Stimulated activated CD4-positive, alpha-beta T cell treated with anti-CD3 and anti-CD28 coated beads, Interleukin-12 subunit alpha, Interleukin-12 subunit beta, amount 100 ng/mL, for 48 hours (primary cell): ENCODE data around the gene RIPK3.
"Not testable (repeated sequence)": the region's sequence is repeated elsewhere in the genome, so short reads cannot be mapped to it uniquely, and the experiment has no call there.

Experiments used
- DNase-seq, 3 donors: peaks; one replicate each; pipeline ENCODE4 v3.0.0-alpha.2; 2020; ENCODE audit warnings: low read depth in 2 of 3, low spot score in 1 of 3

The RIPK3 gene

GRCh38 chr14:24369907-24370687 is 30.3 kb upstream of the RIPK3 start:
- DNase-seq: no peak

- no peak for DNase-seq
These were observed 29.7 kb upstream of the RIPK3 start for GRCh38 chr14:24369463-24369862.

GRCh38 chr14:24368562-24369252 is 28.9 kb upstream of the RIPK3 start:
- no peak for DNase-seq

- DNase-seq: no peak
These were observed 28.4 kb upstream of the RIPK3 start for GRCh38 chr14:24368212-24368561.

- DNase-seq: peak in 1 of 3 donors; percentile 11
These were observed 27.9 kb upstream of the RIPK3 start, which contains the start of gene NFATC4 for GRCh38 chr14:24367514-24368211. TSS of gene NFATC4 (plus strand) at chr14:24368184. CDS start at chr14:24368341, 157 bp downstream.

- DNase-seq: peak in 2 of 3 donors; percentile 8
These were observed 27.1 kb upstream of the RIPK3 start for GRCh38 chr14:24366721-24367513.

GRCh38 chr14:24366413-24366720 is 26.6 kb upstream of the RIPK3 start:
- DNase-seq: no peak

- DNase-seq: peak; percentile 52 to 69 (median 56)
These were observed 26.0 kb upstream of the RIPK3 start for GRCh38 chr14:24365600-24366412.

- DNase-seq: no peak
These were observed 25.1 kb upstream of the RIPK3 start for GRCh38 chr14:24364841-24365240.

- DNase-seq: no peak
These were observed 23.6 kb upstream of the RIPK3 start for GRCh38 chr14:24363401-24363800.

- no peak for DNase-seq
These were observed 22.6 kb upstream of the RIPK3 start for GRCh38 chr14:24362241-24362960.

GRCh38 chr14:24361326-24361725 is 21.5 kb upstream of the RIPK3 start:
- DNase-seq: no peak

GRCh38 chr14:24360281-24360680 is 20.5 kb upstream of the RIPK3 start:
- no peak for DNase-seq

GRCh38 chr14:24356208-24356607 is 16.4 kb upstream of the RIPK3 start:
- DNase-seq: no peak

- no peak for DNase-seq
These were observed 15.2 kb upstream of the RIPK3 start for GRCh38 chr14:24355009-24355408.

- DNase-seq: not testable (repeated sequence)
These were observed 14.7 kb upstream of the RIPK3 start for GRCh38 chr14:24354482-24354825.

- no peak for DNase-seq
These were observed 14.0 kb upstream of the RIPK3 start for GRCh38 chr14:24353559-24354481.

GRCh38 chr14:24351517-24351916 is 11.7 kb upstream of the RIPK3 start:
- DNase-seq: no peak

- DNase-seq: no peak
These were observed 10.0 kb upstream of the RIPK3 start for GRCh38 chr14:24349742-24350141.
